ENCODE results near the gene ENOX2. TPM values are rescaled to one million over a fixed set of nuclear protein-coding genes. Genes with fewer than 3 reads are reported as not detected.

The ENOX2 gene
- total RNA-seq, 4 donors from 2014 or later: 12.7 to 26.9 (median 21.4) TPM

- no peak for TF ChIP-seq CTCF (IDR thresholded peaks at IDR 0.05; ENCODE audit: low read depth)
Observed at GRCh38 chrX:130848763-130849162, 54.2 kb downstream of the ENOX2 start.

DNA sequence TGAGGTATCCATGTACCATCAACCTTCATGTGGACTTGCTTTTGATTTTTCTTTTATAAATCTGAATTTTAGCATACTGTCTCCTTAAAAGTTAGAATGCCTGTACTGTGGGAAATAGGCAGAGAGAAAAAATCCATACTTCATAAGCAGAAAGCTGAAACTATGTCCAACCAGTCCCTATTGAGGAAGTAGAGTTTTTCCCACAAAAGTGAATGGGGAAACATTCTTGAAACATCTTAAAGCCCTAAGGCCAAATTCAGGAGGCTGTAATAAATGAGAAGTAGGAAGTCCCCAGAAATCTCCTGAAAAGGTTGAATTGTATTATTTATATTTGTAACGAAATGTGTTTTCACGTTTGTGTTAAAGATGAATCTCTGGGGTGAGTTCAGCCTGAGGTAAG is 56.3 kb downstream of the ENOX2 start:
- no peak for TF ChIP-seq CTCF (IDR thresholded peaks at IDR 0.05; ENCODE audit: low read depth)

- TF ChIP-seq CTCF (IDR thresholded peaks at IDR 0.05; ENCODE audit: low read depth): no peak
Observed at GRCh38 chrX:130841776-130842175, 61.2 kb downstream of the ENOX2 start.

DNA sequence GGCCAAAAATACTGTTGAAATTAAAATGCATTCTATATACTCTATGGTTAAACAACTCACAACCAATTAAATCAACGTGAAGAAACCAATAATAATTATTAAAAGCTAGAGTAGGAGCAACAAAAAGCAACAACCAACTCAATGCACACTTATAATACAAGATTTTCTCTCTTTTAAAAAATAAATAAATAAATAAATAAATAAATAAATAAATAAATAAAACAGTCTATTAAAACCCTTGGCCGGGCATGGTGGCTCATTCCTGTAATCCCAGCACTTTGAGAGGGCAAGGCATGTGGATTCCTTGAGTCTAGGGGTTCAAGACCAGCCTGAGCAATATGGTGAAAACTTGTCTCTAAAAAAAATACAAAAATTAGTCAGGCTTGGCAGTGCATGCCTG is 62.7 kb downstream of the ENOX2 start:
- no peak for TF ChIP-seq CTCF (IDR thresholded peaks at IDR 0.05; ENCODE audit: low read depth)

GRCh38 chrX:130836447-130836846 is 66.6 kb downstream of the ENOX2 start:
- no peak for TF ChIP-seq CTCF (IDR thresholded peaks at IDR 0.05; ENCODE audit: low read depth)

DNA sequence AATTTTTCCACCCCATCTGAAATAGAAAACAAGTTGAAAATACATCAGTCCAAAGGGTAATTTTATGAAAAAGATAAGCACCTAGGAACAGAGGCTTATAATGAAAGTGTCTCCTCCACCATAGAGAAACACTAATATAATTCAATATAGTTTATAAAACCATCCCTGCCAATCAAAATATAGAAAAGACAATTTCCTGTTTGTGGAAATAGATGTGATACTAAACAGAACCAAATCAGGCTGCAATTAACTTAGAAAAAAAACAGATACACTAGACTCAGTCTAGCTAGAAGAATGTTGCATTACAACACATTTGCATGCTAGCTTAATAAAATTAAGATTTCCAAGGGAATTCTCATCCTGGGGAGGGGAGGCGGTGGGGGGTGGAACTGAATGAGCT is 68.2 kb downstream of the ENOX2 start:
- no peak for TF ChIP-seq CTCF (IDR thresholded peaks at IDR 0.05; ENCODE audit: low read depth)

GRCh38 chrX:130834149-130834548 is 68.9 kb downstream of the ENOX2 start:
- TF ChIP-seq CTCF (IDR thresholded peaks at IDR 0.05; ENCODE audit: low read depth): no peak

GRCh38 chrX:130831347-130831722 is 71.7 kb downstream of the ENOX2 start:
- no peak for TF ChIP-seq CTCF (IDR thresholded peaks at IDR 0.05; ENCODE audit: low read depth)

Measured in subcutaneous adipose tissue (tissue), 4 donors.